Karpas-422 (cell line): ENCODE results near the gene MTA1. TPM values are rescaled to one million over a fixed set of nuclear protein-coding genes. Genes with fewer than 3 reads are reported as not detected.

ENCODE experiments used
- DNase-seq: peaks from one replicate; pipeline ENCODE4 v3.0.0-alpha.2; 2015
- H2AFZ ChIP-seq: fragments of 200-600 bp; sonication (generic); 2 replicates; pipeline ENCODE4 v1.6.1; 2014; ENCODE audit warnings: antibody characterized with exemption, low read length, mixed read lengths
- H3K27ac ChIP-seq: fragments of 200-600 bp; sonication (generic); 2 replicates; pipeline ENCODE4 v1.5.1; 2014; ENCODE audit warnings: mild to moderate bottlenecking, low read length, moderate library complexity
- H3K27me3 ChIP-seq: fragments of 200-600 bp; sonication (generic); 2 replicates; pipeline ENCODE4 v1.6.1; 2014; ENCODE audit warnings: low read length, mixed read lengths
- H3K36me3 ChIP-seq: fragments of 200-600 bp; sonication (generic); 2 replicates; pipeline ENCODE4 v1.6.1; 2014; ENCODE audit warnings: low read length, mixed read lengths; ENCODE audit not compliant: insufficient read depth
- H3K4me1 ChIP-seq: fragments of 200-600 bp; sonication (generic); 2 replicates; pipeline ENCODE4 v1.6.1; 2014; ENCODE audit warnings: mild to moderate bottlenecking, low read length, mixed read lengths
- H3K4me2 ChIP-seq: fragments of 200-600 bp; sonication (generic); 2 replicates; pipeline ENCODE4 v1.6.1; 2014; ENCODE audit warnings: low read length, low read depth, mild to moderate bottlenecking; ENCODE audit not compliant: poor library complexity, severe bottlenecking
- H3K4me3 ChIP-seq: fragments of 200-600 bp; sonication (generic); 2 replicates; pipeline ENCODE4 v1.5.1; 2014; ENCODE audit warnings: mild to moderate bottlenecking, antibody characterized with exemption, low read length, mixed read lengths
- H3K79me2 ChIP-seq: fragments of 200-600 bp; sonication (generic); 2 replicates; pipeline ENCODE4 v1.6.1; 2014; ENCODE audit warnings: mild to moderate bottlenecking, low read length, mixed read lengths
- H3K9ac ChIP-seq: fragments of 200-600 bp; sonication (generic); 2 replicates; pipeline ENCODE4 v1.6.0; 2014; ENCODE audit warnings: low read length
- H3K9me2 ChIP-seq: fragments of 200-600 bp; sonication (generic), shearing (Covaris generic); replicated peaks from 2 replicates; pipeline ENCODE4 v1.6.0; 2014; ENCODE audit warnings: mild to moderate bottlenecking, low read length, moderate library complexity; ENCODE audit not compliant: insufficient read depth
- H3K9me3 ChIP-seq: fragments of 300-700, 200-600 bp; sonication (generic); 2 replicates; pipeline ENCODE4 v1.6.1; 2014; ENCODE audit warnings: low read length, mixed read lengths
- H4K20me1 ChIP-seq: fragments of 200-600 bp; sonication (generic); 2 replicates; pipeline ENCODE4 v1.6.1; 2014; ENCODE audit warnings: mild to moderate bottlenecking, antibody characterized with exemption, low read length, low read depth; ENCODE audit not compliant: insufficient read depth
- total RNA-seq: library from RNA; depleted of rRNA; stranded (reverse); fragments of >200 nt; shearing (Covaris generic); gene quantifications from 2 replicates; pipeline ENCODE4 v1.2.3, GENCODE V29; 2014; ENCODE audit warnings: low replicate concordance

The MTA1 gene
- total RNA-seq, 1 experiment from 2014 or later: 94.6 TPM

DNA sequence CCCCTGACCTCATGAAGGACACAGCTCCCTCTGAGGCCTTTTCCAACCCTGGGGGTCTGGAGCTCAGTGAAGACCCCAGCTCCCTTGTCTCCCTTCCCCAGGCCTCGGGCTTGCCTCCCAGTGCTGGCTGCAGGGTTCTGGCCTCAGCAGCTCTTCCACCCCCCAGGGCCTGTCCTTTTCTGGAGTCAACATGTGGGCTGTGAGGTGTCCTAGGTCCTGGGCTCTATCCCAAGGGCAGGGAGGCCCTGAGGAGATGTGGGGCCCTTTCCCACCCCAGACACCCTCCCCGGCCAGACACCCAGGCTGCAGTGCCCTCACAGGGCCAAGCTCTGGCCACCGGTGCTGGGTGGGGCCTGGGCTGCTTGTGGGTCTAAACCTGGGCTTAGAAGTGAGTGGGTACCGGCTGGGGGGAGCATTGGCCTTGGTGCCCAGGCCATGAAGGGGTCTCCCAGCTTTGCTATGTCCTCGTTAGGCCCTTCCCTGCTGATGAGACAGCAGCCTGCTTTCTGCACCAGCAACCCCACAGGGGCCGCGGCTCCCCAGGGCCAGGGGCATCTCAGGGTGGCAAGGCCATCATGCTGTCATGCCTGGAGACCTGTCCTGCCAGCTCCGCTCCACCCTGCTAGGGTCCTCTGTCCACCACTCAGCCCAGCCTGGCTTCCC, 52.3 kb downstream of the MTA1 start:
- Histone ChIP-seq H3K9ac (peak overlapping the region; percentile 21), H3K4me2 (peak overlapping the region; percentile 5), H3K79me2 (no peaks in the 10 kb centered on the region), H4K20me1 (peaks cover 21% of the 10 kb centered on the region; the same call in 1 of the 2 replicates), H3K9me3 (no peaks in the 10 kb centered on the region), H2AFZ (no peak overlapping the region), H3K27ac (peak overlapping the region; percentile 49), H3K27me3 (no peaks in the 10 kb centered on the region), H3K9me2 (no peaks in the 10 kb centered on the region), H3K36me3 (no peaks in the 10 kb centered on the region), H3K4me1 (peaks cover 74% of the 10 kb centered on the region), H3K4me3 (no peak overlapping the region)
- DNase-seq: no peak

DNA sequence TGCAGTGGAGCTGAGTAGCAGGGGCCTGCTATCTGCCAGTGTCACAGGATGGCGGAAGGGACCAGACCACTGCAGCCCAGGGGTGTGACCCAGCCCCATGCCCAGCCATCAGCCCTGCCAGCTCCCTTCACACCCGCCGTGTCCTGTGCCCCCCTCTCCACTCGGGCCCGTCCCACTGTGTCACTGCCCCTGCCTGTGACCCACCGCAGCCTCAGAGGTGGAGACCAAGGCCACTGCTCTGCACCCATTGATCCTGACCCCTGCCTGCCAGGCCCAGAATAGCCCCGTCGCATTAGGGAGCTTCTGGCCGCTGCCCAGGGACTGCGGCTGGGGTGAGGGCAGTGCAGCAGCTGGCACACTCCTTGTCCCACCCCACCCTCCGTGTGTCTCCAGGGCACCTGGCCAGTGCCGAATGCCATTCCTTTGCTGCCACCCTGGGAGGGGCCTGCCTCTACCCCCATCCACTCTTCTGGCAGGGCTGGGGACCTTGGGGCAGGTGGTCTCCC, 52.9 kb downstream of the MTA1 start:
- H2AFZ ChIP-seq: no peak overlapping the region
- H3K4me3 ChIP-seq: no peak overlapping the region
- H3K27ac ChIP-seq: no peak overlapping the region
- H3K9me3 ChIP-seq: no peaks in the 10 kb centered on the region
- H3K36me3 ChIP-seq: no peaks in the 10 kb centered on the region
- H3K27me3 ChIP-seq: no peaks in the 10 kb centered on the region
- H3K79me2 ChIP-seq: no peaks in the 10 kb centered on the region
- H3K4me1 ChIP-seq: peaks cover 71% of the 10 kb centered on the region
- no peak overlapping the region for H3K4me2 ChIP-seq
- no peak overlapping the region for H3K9ac ChIP-seq
- H3K9me2 ChIP-seq: no peaks in the 10 kb centered on the region
- DNase-seq: no peak
- H4K20me1 ChIP-seq: peaks cover 21% of the 10 kb centered on the region; the same call in 1 of the 2 replicates

DNA sequence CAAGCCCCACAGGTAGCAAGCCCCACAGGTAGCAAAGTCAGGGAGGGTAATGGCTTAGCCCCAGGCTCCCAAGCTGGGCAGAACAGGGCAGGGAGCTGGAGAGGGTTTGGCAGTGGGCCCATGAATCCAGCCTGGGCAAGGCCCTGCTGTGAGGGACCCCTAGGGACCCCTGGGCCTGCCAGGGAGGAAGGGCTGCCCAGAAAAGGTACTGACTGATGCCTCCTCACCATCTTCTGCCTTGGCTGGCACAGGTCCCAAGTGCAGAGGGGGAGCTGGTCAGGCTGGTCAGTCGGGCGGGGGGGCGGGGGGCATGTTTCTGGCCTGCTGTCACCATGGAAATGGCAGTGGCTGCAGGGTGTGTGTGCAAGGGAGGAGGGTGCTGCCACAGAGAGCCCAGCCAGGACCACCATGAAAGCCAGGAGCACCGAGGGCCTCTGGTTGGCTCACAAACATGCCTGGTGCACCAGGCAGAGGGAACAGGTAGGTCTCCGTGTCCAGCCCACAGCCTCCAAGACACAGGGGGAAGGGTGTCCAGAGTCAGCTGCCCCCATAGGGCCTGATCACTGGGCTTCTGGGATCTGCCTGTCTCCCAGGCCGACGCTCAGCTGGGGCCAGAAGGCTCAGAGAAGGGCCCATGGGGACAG, 53.5 kb downstream of the MTA1 start:
- Histone ChIP-seq H3K4me2 (peak overlapping the region; percentile 73), H3K9ac (no peak overlapping the region), H2AFZ (no peak overlapping the region)

DNA sequence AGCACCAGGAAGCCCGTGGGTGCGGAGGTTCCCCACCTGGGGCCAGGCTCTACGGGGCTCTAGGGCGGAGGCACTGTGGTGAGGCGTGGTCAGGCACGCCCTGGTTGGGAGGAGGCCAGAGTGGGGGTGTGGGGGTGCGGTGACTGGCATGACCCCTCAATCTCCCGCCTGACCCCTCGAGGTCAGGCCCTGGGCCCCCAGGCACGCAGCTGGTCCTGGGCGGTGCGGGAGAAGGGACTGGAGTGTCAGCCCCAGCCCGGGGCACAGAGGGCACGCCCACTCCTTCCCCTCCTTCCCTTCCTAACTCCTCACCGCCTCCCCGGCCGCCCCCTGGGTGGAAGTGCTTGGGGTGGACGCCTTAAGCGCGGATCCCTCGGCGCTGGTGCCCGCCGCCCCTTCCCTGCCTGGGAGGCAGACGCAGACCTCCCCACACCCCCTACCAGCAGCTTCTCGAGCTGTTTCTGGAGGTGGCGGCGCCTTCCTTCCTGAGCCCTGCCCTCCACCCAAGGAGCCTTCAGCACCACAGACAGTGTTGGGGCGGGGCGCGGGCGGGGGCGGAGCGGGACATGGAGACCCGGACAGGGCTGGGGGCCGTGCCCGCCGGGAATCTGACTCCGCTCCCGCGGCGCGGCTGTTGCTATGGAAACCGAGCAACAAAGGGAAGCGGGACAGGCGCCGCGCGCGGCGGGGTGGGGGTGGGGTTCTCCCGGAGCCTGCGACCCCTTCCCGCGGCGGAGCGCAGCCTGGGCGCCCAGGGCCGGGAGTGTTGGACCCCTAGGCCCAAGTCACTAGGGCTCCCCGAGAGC, 54.3 kb downstream of the MTA1 start:
- Histone ChIP-seq H3K27ac (no peak overlapping the region), H3K9ac (peak overlapping the region; percentile 59), H3K9me3 (no peaks in the 10 kb centered on the region), H3K9me2 (no peaks in the 10 kb centered on the region), H2AFZ (no peak overlapping the region), H3K4me2 (peak overlapping the region; percentile 73), H3K4me1 (peaks cover 58% of the 10 kb centered on the region), H3K36me3 (no peaks in the 10 kb centered on the region), H4K20me1 (peaks cover 21% of the 10 kb centered on the region; the same call in 1 of the 2 replicates), H3K4me3 (peak overlapping the region; percentile 76), H3K79me2 (no peaks in the 10 kb centered on the region), H3K27me3 (no peaks in the 10 kb centered on the region)
- DNase-seq: peak; percentile 91

More for the DNA sequence above, 53.5 kb downstream of the MTA1 start:
- H3K4me1 ChIP-seq: peaks cover 66% of the 10 kb centered on the region
- H3K9me3 ChIP-seq: no peaks in the 10 kb centered on the region
- no peak for DNase-seq
- H3K27me3 ChIP-seq: no peaks in the 10 kb centered on the region
- no peak overlapping the region for H3K27ac ChIP-seq
- H3K9me2 ChIP-seq: no peaks in the 10 kb centered on the region
- peak overlapping the region; percentile 76; the same call in 1 of the 2 replicates for H3K4me3 ChIP-seq
- no peaks in the 10 kb centered on the region for H3K36me3 ChIP-seq
- no peaks in the 10 kb centered on the region for H3K79me2 ChIP-seq
- H4K20me1 ChIP-seq: peaks cover 21% of the 10 kb centered on the region; the same call in 1 of the 2 replicates

DNA sequence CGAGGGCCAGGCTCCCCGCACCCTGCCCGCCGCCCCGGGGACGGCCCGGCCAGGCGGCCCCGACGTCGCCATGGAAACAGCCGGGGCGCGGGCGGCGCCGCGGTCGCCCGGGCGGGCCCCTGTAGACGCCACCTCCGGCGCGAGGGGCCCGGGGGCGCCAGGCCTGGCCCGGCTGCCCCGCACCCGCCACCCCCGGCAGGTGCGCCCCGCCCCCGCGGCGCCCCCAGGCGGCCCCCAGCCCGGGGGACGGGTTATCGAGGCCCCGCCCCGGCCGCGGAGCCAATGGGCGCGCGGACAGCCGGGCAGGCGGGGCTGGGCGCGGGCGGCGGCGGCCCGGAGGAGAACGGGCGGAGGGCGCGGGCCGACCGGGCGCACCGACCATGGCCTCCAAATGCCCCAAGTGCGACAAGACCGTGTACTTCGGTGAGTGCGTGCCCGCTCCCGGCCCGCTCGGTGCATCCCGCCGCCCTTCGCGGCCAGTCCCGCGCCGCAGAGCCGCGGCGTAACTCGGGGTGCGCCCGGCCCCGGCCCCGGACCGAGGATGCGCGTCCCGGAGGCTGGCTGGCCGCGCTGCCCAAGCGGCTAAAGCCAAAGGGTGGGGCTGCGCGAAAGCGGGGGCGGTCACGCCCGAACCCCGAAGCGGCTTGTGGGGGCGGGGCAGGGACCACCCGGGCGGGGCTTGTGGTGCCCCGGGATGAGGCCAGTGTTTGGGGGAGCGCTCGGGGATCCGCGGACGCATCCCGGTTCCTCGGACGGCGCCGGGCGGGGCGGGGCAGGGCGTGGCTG, 55.0 kb downstream of the MTA1 start, which contains the start of gene CRIP2:
Gene CRIP2, plus strand, starts transcription at position 339 of the 786 bp plus-strand sequence. Its CDS starts 42 bp downstream, at position 381.
- peaks cover 51% of the 10 kb centered on the region for H3K4me1 ChIP-seq
- peak within 1 kb of the TSS; percentile 76 for H3K4me3 ChIP-seq
- no peaks in the 10 kb centered on the region for H3K36me3 ChIP-seq
- H3K27me3 ChIP-seq: no peaks in the 10 kb centered on the region
- H4K20me1 ChIP-seq: peaks cover 21% of the 10 kb centered on the region; the same call in 1 of the 2 replicates
- no peaks in the 10 kb centered on the region for H3K9me3 ChIP-seq
- H3K4me2 ChIP-seq: peak within 1 kb of the TSS; percentile 95
- no peaks in the 10 kb centered on the region for H3K79me2 ChIP-seq
- no peaks in the 10 kb centered on the region for H3K9me2 ChIP-seq
- H3K9ac ChIP-seq: peak within 1 kb of the TSS; percentile 59
- H2AFZ ChIP-seq: no peak within 1 kb of the TSS
- DNase-seq: peak; percentile 77
- H3K27ac ChIP-seq: no peak within 1 kb of the TSS

DNA sequence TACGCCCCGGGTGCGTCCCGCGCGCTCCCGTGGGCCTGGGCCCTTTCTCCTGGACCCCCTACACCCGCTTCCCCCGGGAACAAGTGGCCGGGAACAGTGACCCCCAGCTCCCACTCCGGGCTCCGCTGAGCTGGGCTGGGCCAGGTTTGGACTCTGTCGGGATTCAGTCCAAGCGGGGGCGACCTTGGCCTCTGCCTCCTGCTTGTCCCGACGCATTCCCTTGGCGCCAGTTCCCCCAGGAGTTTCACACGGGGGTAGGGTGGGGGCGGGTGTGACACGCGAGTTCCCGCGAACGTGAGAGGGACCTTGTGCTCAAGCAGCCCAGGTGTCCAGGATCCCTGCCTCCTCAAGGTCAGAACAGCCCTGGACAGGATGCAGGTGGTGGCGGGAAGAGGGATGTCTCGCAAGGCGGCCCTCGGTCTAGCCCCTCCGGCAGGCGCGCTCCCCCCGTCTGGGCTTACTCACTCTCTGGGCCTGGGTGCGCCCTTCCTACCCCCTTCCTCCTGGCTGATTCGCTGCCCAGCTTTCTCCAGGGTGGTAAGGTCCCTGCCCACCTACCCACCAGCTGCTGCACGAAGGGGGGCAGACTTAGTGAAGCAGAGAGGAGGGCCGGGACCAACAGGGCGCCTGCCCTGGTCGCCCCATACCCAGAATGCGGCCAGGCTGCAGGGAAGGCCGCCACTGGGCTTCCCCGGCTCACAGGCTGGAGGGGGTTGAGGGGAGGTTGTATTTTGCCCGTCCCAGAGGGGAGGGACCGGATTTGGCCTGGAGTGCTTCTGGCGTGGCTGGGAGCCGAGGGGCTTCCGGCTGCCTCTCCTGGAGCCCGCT, 55.9 kb downstream of the MTA1 start:
- H3K9ac ChIP-seq: no peak overlapping the region
- H4K20me1 ChIP-seq: peaks cover 21% of the 10 kb centered on the region; the same call in 1 of the 2 replicates
- no peaks in the 10 kb centered on the region for H3K79me2 ChIP-seq
- peak overlapping the region; percentile 67; the same call in 1 of the 2 replicates for H3K4me3 ChIP-seq
- H3K9me3 ChIP-seq: no peaks in the 10 kb centered on the region
- DNase-seq: no peak
- peak overlapping the region; percentile 95 for H3K4me2 ChIP-seq
- H3K36me3 ChIP-seq: no peaks in the 10 kb centered on the region
- H3K27me3 ChIP-seq: no peaks in the 10 kb centered on the region
- H3K9me2 ChIP-seq: no peaks in the 10 kb centered on the region
- no peak overlapping the region for H3K27ac ChIP-seq
- no peak overlapping the region for H2AFZ ChIP-seq
- peaks cover 42% of the 10 kb centered on the region for H3K4me1 ChIP-seq
